Liver (tissue), 9 donors: ENCODE data around the gene SCUBE1. TPM values are rescaled to one million over a fixed set of nuclear protein-coding genes. Genes with fewer than 3 reads are reported as not detected.

ENCODE experiments used
- DNase-seq: peaks from one replicate; pipeline ENCODE4 v3.0.0-alpha.2; 2017; ENCODE audit warnings: low spot score
- H3K27ac ChIP-seq, 2 donors: one replicate each; pipeline ENCODE4 v1.7.0; 2013; ENCODE audit warnings: inconsistent platforms in 2 of 2, low read length in 2 of 2, control low read depth in 1 of 2, low read depth in 1 of 2, mild to moderate bottlenecking in 1 of 2
- H3K27me3 ChIP-seq, 4 donors: one replicate each; pipeline versions ENCODE4 v1.6.1 to v1.7.0; 2013; ENCODE audit warnings: low read length in 3 of 4, inconsistent platforms in 1 of 4, mild to moderate bottlenecking in 1 of 4, moderate library complexity in 1 of 4; ENCODE audit not compliant: control insufficient read depth in 4 of 4, insufficient read depth in 4 of 4
- H3K36me3 ChIP-seq, 4 donors: one replicate each; pipeline versions ENCODE4 v1.6.1 to v1.7.0; 2013; ENCODE audit warnings: low read length in 3 of 4, mild to moderate bottlenecking in 3 of 4, low read depth in 1 of 4, moderate library complexity in 1 of 4; ENCODE audit not compliant: control insufficient read depth in 4 of 4, insufficient read depth in 3 of 4
- H3K4me1 ChIP-seq, 4 donors: one replicate each; pipeline versions ENCODE4 v1.6.1 to v1.7.0; 2013; ENCODE audit warnings: low read length in 3 of 4, mild to moderate bottlenecking in 3 of 4, moderate library complexity in 1 of 4; ENCODE audit not compliant: control insufficient read depth in 4 of 4, insufficient read depth in 4 of 4
- H3K4me3 ChIP-seq, 3 donors: one replicate each; pipeline versions ENCODE4 v1.6.1 to v1.7.0; 2013; ENCODE audit warnings: low read length in 3 of 3, control low read depth in 1 of 3, low read depth in 1 of 3, mild to moderate bottlenecking in 1 of 3
- H3K9ac ChIP-seq, 2 donors: one replicate each; pipeline ENCODE4 v1.7.0; 2013; ENCODE audit warnings: low read length in 2 of 2, mild to moderate bottlenecking in 2 of 2, moderate library complexity in 2 of 2, control low read depth in 1 of 2, low read depth in 1 of 2
- H3K9me3 ChIP-seq, 4 donors: one replicate each; pipeline versions ENCODE4 v1.6.1 to v1.7.0; 2013; ENCODE audit warnings: low read length in 3 of 4; ENCODE audit not compliant: control insufficient read depth in 4 of 4
- ATF3 ChIP-seq: IDR thresholded peaks from 2 replicates; pipeline ENCODE4 v1.6.1; 2016; ENCODE audit warnings: antibody characterized with exemption
- CTCF ChIP-seq: fragments of 150-350 bp; IDR thresholded peaks from 2 replicates; pipeline ENCODE4 v1.5.1; 2017; ENCODE audit warnings: improper control_type of control experiment, low read depth, low read length; ENCODE audit not compliant: missing input control
- EGR1 ChIP-seq, 2 donors: IDR thresholded peaks; 2 replicates each; pipeline ENCODE4 v1.6.1; 2016 to 2018; ENCODE audit warnings: antibody characterized with exemption in 2 of 2, low read depth in 2 of 2
- FOXA1 ChIP-seq: IDR thresholded peaks from 2 replicates; pipeline ENCODE4 v1.6.1; 2016; ENCODE audit warnings: antibody characterized with exemption
- FOXA2 ChIP-seq: IDR thresholded peaks from 2 replicates; pipeline ENCODE4 v1.6.1; 2016; ENCODE audit warnings: antibody characterized with exemption
- NR2F2 ChIP-seq: IDR thresholded peaks from 2 replicates; pipeline ENCODE4 v1.6.1; 2016; ENCODE audit warnings: antibody characterized with exemption
- REST ChIP-seq: IDR thresholded peaks from 2 replicates; pipeline ENCODE4 v1.6.1; 2016; ENCODE audit warnings: antibody characterized with exemption, mild to moderate bottlenecking
- RXRA ChIP-seq, 2 donors: IDR thresholded peaks; 2 replicates each; pipeline ENCODE4 v1.6.1; 2017 to 2018; ENCODE audit warnings: antibody characterized with exemption in 2 of 2, mild to moderate bottlenecking in 1 of 2
- SP1 ChIP-seq: IDR thresholded peaks from 2 replicates; pipeline ENCODE4 v1.6.1; 2018; ENCODE audit warnings: antibody characterized with exemption, mild to moderate bottlenecking
- TAF1 ChIP-seq: conservative IDR thresholded peaks from 2 replicates; pipeline ENCODE4 v1.6.1; 2016; ENCODE audit warnings: antibody characterized with exemption, mild to moderate bottlenecking
- ZBTB33 ChIP-seq: IDR thresholded peaks from 2 replicates; pipeline ENCODE4 v1.6.1; 2016; ENCODE audit warnings: antibody characterized with exemption
- WGBS: extraction: QIAGEN DNeasy Blood & Tissue Kit; methylation state at CpG from one replicate; pipeline ENCODE4 v1.1.7; 2013; 5-methylcytosine and 5-hydroxymethylcytosine counted together
- polyA plus RNA-seq, 2 donors: library from polyadenylated mRNA; stranded (reverse) in 1 of 2; unstranded in 1 of 2; fragments of 200-250 nt in 1 of 2; fragments of >200 nt in 1 of 2; fragmentation: Nextera tagmentation in 1 of 2; extraction: Ambion mirVana in 1 of 2; gene quantifications; one replicate each; pipeline versions ENCODE4 v1.2.1 to v1.2.3, GENCODE V29; 2013 to 2015
- total RNA-seq, 2 donors: library from RNA; depleted of rRNA; stranded (reverse); fragments of >200 nt; gene quantifications; one replicate each; pipeline ENCODE4 v1.2.3, GENCODE V29; 2014
- donor health status: healthy.
- donor health status: healthy.
- donor health status: healthy.
- donor health status: healthy.
- donor health status: healthy.

Gene SCUBE1
- total and polyA plus RNA-seq, 4 donors: 0.07 to 0.46 (median 0.08) TPM; not detected in 1

- TF ChIP-seq REST (no peak), NR2F2 (no peak), SP1 (no peak)
Measured at GRCh38 chr22:43198936-43199335, 144.2 kb downstream of the SCUBE1 start (continued).

- peaks cover 0 to 2% (median 0%) of the 10 kb centered on the region in 4 donors for H3K27me3 ChIP-seq
- no peaks in the 10 kb centered on the region for H3K9me3 ChIP-seq
- no peaks in the 10 kb centered on the region for H3K4me1 ChIP-seq
- WGBS: 79% methylated on average over 5 of the region's 5 CpGs
- no peak for DNase-seq
- no peak overlapping the region for H3K9ac ChIP-seq
- H3K36me3 ChIP-seq: no peaks in the 10 kb centered on the region
- no peak overlapping the region for H3K27ac ChIP-seq
- H3K4me3 ChIP-seq: no peak overlapping the region
- TF ChIP-seq TAF1 (no peak), ZBTB33 (no peak), CTCF (no peak), SP1 (no peak), EGR1 (IDR thresholded peaks at IDR 0.05; ENCODE audit: low read depth in 2 of 2) (no peak), RXRA (IDR thresholded peaks at IDR 0.05) (no peak), ATF3 (no peak), FOXA1 (no peak), NR2F2 (no peak)
Measured at GRCh38 chr22:43198126-43198525, 145.0 kb downstream of the SCUBE1 start.

- H3K27me3 ChIP-seq: peaks cover 0 to 2% (median 0%) of the 10 kb centered on the region in 4 donors
- no peak overlapping the region for H3K27ac ChIP-seq
- no peaks in the 10 kb centered on the region for H3K36me3 ChIP-seq
- no peak overlapping the region for H3K4me3 ChIP-seq
- 64% methylated on average over 22 of the region's 22 CpGs for WGBS
- no peaks in the 10 kb centered on the region for H3K4me1 ChIP-seq
- no peak overlapping the region for H3K9ac ChIP-seq
- no peak for DNase-seq
- H3K9me3 ChIP-seq: no peaks in the 10 kb centered on the region
- no peak for TF ChIP-seq ATF3
- TF ChIP-seq ZBTB33: no peak
- TF ChIP-seq FOXA2: no peak
- TF ChIP-seq CTCF: no peak
- no peak for TF ChIP-seq REST
Measured at GRCh38 chr22:43197271-43197941, 145.8 kb downstream of the SCUBE1 start.
